Peyer's patch (tissue), 4 donors: ENCODE measurements around the gene CDYL.

Experiments used
- CTCF ChIP-seq, 6 experiments: fragments of 450-650 bp in 4 of 6; fragments of 200-600 bp in 2 of 6; sonication (generic) in 1 of 6; IDR thresholded peaks; one replicate each; pipeline ENCODE4 v1.5.1; 2017 to 2019; ENCODE audit warnings: antibody characterized with exemption in 6 of 6, mild to moderate bottlenecking in 3 of 6, moderate library complexity in 1 of 6
- POLR2A ChIP-seq, 2 donors: fragments of 450-650 bp; IDR thresholded peaks; one replicate each; pipeline ENCODE4 v1.5.1; 2017; ENCODE audit warnings: antibody characterized with exemption in 2 of 2, mild to moderate bottlenecking in 2 of 2, moderate library complexity in 2 of 2

GRCh38 chr6:4971851-4972250 lies 195.6 kb downstream of the CDYL start:
- no peak for TF ChIP-seq CTCF (IDR thresholded peaks at IDR 0.05)
- TF ChIP-seq POLR2A (IDR thresholded peaks at IDR 0.05), result no peak
